ENCODE data around the gene DYNLRB2.

DYNLRB2 gene

DNA sequence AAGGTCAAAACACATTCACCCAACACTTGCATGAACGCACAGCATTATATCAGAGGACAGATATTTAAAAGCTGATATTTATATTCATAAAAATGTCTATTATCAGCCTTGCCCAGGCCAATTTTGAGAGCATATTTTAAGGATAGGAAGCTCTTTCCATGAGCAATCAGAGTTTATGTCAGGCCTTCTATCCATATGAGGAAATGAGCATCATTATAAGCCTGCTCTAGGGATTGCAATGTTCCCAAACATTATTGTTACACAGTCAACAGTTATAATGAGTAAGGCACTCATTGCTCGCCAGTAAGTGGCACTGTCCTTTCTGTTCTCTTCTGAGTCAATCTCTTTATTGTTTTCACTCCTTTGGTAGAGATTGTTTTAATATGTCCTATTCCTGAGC is 37.7 kb upstream of the DYNLRB2 start:
- Histone ChIP-seq H3K4me1 (ENCODE audit: insufficient read depth, low read length) (no peaks in the 10 kb centered on the region), H3K9ac (ENCODE audit: low read depth, low read length) (no peak overlapping the region), H4K20me1 (ENCODE audit: insufficient read depth, low read length) (no peaks in the 10 kb centered on the region), H2AFZ (ENCODE audit: low read depth, low read length) (no peak overlapping the region), H3K36me3 (ENCODE audit: insufficient read depth, low read length) (no peaks in the 10 kb centered on the region), H3K4me2 (ENCODE audit: insufficient read depth, low read length) (no peak overlapping the region), H3K4me3 (ENCODE audit: low read depth in 1 of 2, low read length in 2 of 2) (no peak overlapping the region), H3K9me3 (ENCODE audit: insufficient read depth, low read length, severe bottlenecking) (no peaks in the 10 kb centered on the region), H3K79me2 (ENCODE audit: insufficient read depth, low read length) (no peaks in the 10 kb centered on the region), H3K27ac (ENCODE audit: low read length) (no peak overlapping the region), H3K27me3 (ENCODE audit: insufficient read depth, low read length, poor library complexity) (no peaks in the 10 kb centered on the region)
- no peak for TF ChIP-seq EZH2 (IDR thresholded peaks at IDR 0.05; ENCODE audit: borderline replicate concordance, low read depth, low read length, severe bottlenecking)
- TF ChIP-seq, protein P1, sequence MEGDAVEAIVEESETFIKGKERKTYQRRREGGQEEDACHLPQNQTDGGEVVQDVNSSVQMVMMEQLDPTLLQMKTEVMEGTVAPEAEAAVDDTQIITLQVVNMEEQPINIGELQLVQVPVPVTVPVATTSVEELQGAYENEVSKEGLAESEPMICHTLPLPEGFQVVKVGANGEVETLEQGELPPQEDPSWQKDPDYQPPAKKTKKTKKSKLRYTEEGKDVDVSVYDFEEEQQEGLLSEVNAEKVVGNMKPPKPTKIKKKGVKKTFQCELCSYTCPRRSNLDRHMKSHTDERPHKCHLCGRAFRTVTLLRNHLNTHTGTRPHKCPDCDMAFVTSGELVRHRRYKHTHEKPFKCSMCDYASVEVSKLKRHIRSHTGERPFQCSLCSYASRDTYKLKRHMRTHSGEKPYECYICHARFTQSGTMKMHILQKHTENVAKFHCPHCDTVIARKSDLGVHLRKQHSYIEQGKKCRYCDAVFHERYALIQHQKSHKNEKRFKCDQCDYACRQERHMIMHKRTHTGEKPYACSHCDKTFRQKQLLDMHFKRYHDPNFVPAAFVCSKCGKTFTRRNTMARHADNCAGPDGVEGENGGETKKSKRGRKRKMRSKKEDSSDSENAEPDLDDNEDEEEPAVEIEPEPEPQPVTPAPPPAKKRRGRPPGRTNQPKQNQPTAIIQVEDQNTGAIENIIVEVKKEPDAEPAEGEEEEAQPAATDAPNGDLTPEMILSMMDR (IDR thresholded peaks at IDR 0.05; ENCODE audit: borderline replicate concordance, extremely low read depth, low read length, poor library complexity, severe bottlenecking): no peak
- DNase-seq: no peak
- no peak for ATAC-seq (ENCODE audit: insufficient read depth, low read depth)

DNA sequence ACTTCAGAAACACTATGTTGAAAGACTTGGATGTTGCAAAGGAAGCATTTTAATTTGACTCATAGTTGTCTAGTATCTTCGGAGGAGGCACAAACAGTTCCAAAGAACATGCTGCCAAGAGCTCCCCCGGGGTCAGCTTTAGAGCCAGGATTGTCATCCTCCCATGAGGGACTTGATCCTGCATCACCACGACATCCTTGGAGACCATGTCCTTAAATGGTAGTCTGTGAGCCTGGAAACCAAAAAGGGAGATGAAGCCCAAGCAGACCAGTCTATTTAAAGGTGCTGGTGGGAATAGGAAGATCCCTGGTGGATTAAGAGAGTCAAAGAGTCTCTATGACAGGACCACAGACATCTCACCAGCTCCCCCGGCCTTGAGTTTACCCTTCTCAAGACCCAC is 33.3 kb upstream of the DYNLRB2 start:
- Histone ChIP-seq H3K27me3 (ENCODE audit: insufficient read depth, low read length, poor library complexity) (peaks cover 11% of the 10 kb centered on the region), H3K27ac (ENCODE audit: low read length) (no peak overlapping the region), H3K4me1 (ENCODE audit: insufficient read depth, low read length) (no peaks in the 10 kb centered on the region), H3K9ac (ENCODE audit: low read depth, low read length) (no peak overlapping the region), H4K20me1 (ENCODE audit: insufficient read depth, low read length) (no peaks in the 10 kb centered on the region), H3K79me2 (ENCODE audit: insufficient read depth, low read length) (no peaks in the 10 kb centered on the region), H3K36me3 (ENCODE audit: insufficient read depth, low read length) (no peaks in the 10 kb centered on the region), H3K4me2 (ENCODE audit: insufficient read depth, low read length) (no peak overlapping the region), H3K4me3 (ENCODE audit: low read depth in 1 of 2, low read length in 2 of 2) (no peak overlapping the region), H2AFZ (ENCODE audit: low read depth, low read length) (no peak overlapping the region), H3K9me3 (ENCODE audit: insufficient read depth, low read length, severe bottlenecking) (no peaks in the 10 kb centered on the region)
- ATAC-seq (ENCODE audit: insufficient read depth, low read depth): no peak
- DNase-seq: no peak
- TF ChIP-seq, protein P1 (IDR thresholded peaks at IDR 0.05; ENCODE audit: borderline replicate concordance, extremely low read depth, low read length, poor library complexity, severe bottlenecking): no peak
- TF ChIP-seq EZH2 (IDR thresholded peaks at IDR 0.05; ENCODE audit: borderline replicate concordance, low read depth, low read length, severe bottlenecking): no peak

DNA sequence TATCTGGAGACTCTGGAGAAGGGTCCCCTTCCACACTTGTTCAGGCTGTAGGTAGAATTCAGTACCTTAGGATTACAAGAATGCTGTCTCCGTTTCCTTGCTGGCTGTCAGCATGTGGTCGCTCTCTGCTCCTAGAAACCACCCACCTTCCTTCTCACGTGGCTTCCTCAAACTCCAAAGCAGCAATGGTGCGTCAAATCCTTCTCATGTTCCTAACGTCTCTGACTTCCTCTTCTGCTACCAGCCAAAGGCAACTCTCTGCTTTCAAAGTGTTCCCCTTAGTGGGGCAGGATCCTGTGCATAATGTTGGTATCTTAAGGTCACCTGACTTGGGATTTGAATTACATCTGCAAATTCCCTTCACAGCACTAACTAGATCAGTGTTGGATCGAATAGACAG is 30.9 kb upstream of the DYNLRB2 start:
- H3K79me2 ChIP-seq (ENCODE audit: insufficient read depth, low read length): no peaks in the 10 kb centered on the region
- H3K27me3 ChIP-seq (ENCODE audit: insufficient read depth, low read length, poor library complexity): peaks cover 11% of the 10 kb centered on the region
- no peaks in the 10 kb centered on the region for H3K36me3 ChIP-seq (ENCODE audit: insufficient read depth, low read length)
- H3K27ac ChIP-seq (ENCODE audit: low read length): no peak overlapping the region
- DNase-seq: no peak
- H3K9ac ChIP-seq (ENCODE audit: low read depth, low read length): no peak overlapping the region
- ATAC-seq (ENCODE audit: insufficient read depth, low read depth): no peak
- no peak overlapping the region for H3K4me2 ChIP-seq (ENCODE audit: insufficient read depth, low read length)
- H4K20me1 ChIP-seq (ENCODE audit: insufficient read depth, low read length): no peaks in the 10 kb centered on the region
- H3K4me3 ChIP-seq (ENCODE audit: low read depth in 1 of 2, low read length in 2 of 2): no peak overlapping the region
- H3K4me1 ChIP-seq (ENCODE audit: insufficient read depth, low read length): no peaks in the 10 kb centered on the region
- H3K9me3 ChIP-seq (ENCODE audit: insufficient read depth, low read length, severe bottlenecking): no peaks in the 10 kb centered on the region
- no peak overlapping the region for H2AFZ ChIP-seq (ENCODE audit: low read depth, low read length)
- TF ChIP-seq, protein P1 (IDR thresholded peaks at IDR 0.05; ENCODE audit: borderline replicate concordance, extremely low read depth, low read length, poor library complexity, severe bottlenecking): no peak
- no peak for TF ChIP-seq EZH2 (IDR thresholded peaks at IDR 0.05; ENCODE audit: borderline replicate concordance, low read depth, low read length, severe bottlenecking)

Measured in DND-41 (cell line).